Ishikawa (cell line): Measurements from ENCODE around the gene RSBN1L.

Experiments used
- CEBPB ChIP-seq: IDR thresholded peaks from 2 replicates; pipeline ENCODE4 v1.6.1; 2012
- CREB1 ChIP-seq: IDR thresholded peaks from 2 replicates; pipeline ENCODE4 v1.6.1; 2012; ENCODE audit warnings: low read depth
- EGR1 ChIP-seq: IDR thresholded peaks from 2 replicates; pipeline ENCODE4 v1.6.1; 2012
- EP300 ChIP-seq: IDR thresholded peaks from 2 replicates; pipeline ENCODE4 v1.6.1; 2012; ENCODE audit warnings: borderline replicate concordance
- FOXM1 ChIP-seq: IDR thresholded peaks from 2 replicates; pipeline ENCODE4 v1.6.1; 2012; ENCODE audit warnings: low read depth, borderline replicate concordance
- NFIC ChIP-seq: IDR thresholded peaks from 2 replicates; pipeline ENCODE4 v1.6.1; 2012
- RAD21 ChIP-seq: IDR thresholded peaks from 2 replicates; pipeline ENCODE4 v1.6.1; 2012; ENCODE audit warnings: low read depth
- TAF1 ChIP-seq: IDR thresholded peaks from 2 replicates; pipeline ENCODE4 v1.6.1; 2012; ENCODE audit warnings: low read depth, mild to moderate bottlenecking
- TCF12 ChIP-seq: IDR thresholded peaks from 2 replicates; pipeline ENCODE4 v1.6.1; 2012; ENCODE audit warnings: low read depth
- TEAD4 ChIP-seq: IDR thresholded peaks from 2 replicates; pipeline ENCODE4 v1.6.1; 2012
- USF1 ChIP-seq: IDR thresholded peaks from 2 replicates; pipeline ENCODE4 v1.6.1; 2012
- YY1 ChIP-seq: IDR thresholded peaks from 2 replicates; pipeline ENCODE4 v1.6.1; 2012; ENCODE audit warnings: low read depth
- ZBTB7A ChIP-seq: IDR thresholded peaks from 2 replicates; pipeline ENCODE4 v1.6.1; 2012; ENCODE audit warnings: low read depth
- TF ChIP-seq, protein P1 (sequence below): IDR thresholded peaks from 2 replicates; pipeline ENCODE4 v1.6.1; 2012; ENCODE audit warnings: low read depth, mild to moderate bottlenecking
- TF ChIP-seq, protein P2 (sequence below): IDR thresholded peaks from 2 replicates; pipeline ENCODE4 v1.6.1; 2012

Gene RSBN1L

GRCh38 chr7:77714195-77714594, 17.9 kb downstream of the RSBN1L start:
- TF ChIP-seq FOXM1 (no peak), TAF1 (no peak), RAD21 (no peak), CREB1 (no peak), NFIC (no peak), ZBTB7A (no peak), USF1 (no peak), EGR1 (no peak), TEAD4 (no peak), CEBPB (no peak), YY1 (no peak), TCF12 (no peak), EP300 (no peak)
- TF ChIP-seq, protein P1, sequence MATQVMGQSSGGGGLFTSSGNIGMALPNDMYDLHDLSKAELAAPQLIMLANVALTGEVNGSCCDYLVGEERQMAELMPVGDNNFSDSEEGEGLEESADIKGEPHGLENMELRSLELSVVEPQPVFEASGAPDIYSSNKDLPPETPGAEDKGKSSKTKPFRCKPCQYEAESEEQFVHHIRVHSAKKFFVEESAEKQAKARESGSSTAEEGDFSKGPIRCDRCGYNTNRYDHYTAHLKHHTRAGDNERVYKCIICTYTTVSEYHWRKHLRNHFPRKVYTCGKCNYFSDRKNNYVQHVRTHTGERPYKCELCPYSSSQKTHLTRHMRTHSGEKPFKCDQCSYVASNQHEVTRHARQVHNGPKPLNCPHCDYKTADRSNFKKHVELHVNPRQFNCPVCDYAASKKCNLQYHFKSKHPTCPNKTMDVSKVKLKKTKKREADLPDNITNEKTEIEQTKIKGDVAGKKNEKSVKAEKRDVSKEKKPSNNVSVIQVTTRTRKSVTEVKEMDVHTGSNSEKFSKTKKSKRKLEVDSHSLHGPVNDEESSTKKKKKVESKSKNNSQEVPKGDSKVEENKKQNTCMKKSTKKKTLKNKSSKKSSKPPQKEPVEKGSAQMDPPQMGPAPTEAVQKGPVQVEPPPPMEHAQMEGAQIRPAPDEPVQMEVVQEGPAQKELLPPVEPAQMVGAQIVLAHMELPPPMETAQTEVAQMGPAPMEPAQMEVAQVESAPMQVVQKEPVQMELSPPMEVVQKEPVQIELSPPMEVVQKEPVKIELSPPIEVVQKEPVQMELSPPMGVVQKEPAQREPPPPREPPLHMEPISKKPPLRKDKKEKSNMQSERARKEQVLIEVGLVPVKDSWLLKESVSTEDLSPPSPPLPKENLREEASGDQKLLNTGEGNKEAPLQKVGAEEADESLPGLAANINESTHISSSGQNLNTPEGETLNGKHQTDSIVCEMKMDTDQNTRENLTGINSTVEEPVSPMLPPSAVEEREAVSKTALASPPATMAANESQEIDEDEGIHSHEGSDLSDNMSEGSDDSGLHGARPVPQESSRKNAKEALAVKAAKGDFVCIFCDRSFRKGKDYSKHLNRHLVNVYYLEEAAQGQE = no peak
- TF ChIP-seq, protein P2, sequence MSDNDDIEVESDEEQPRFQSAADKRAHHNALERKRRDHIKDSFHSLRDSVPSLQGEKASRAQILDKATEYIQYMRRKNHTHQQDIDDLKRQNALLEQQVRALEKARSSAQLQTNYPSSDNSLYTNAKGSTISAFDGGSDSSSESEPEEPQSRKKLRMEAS = no peak

DNA sequence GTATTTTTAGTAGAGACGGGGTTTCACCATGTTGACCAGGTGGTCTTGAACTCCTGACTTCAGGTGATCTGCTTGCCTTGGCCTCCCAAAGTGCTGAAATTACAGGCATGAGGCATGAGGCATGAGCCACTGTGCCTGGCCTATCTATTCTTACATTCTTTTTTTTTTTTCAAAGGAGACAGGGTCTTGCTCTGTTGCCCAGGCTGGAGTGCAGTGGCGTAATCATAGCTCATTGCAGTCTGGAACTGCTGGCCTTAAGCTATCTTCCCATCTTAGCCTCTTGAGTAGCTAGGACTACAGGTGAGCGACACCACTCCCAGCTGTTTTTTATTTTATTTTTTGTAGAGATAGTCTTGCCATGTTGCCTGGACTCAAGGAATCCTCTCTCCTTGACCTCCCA, 20.5 kb downstream of the RSBN1L start:
- no peak for TF ChIP-seq NFIC
- no peak for TF ChIP-seq TEAD4
- no peak for TF ChIP-seq EGR1
- TF ChIP-seq, protein P1 = no peak
- TF ChIP-seq FOXM1 = no peak
- no peak for TF ChIP-seq CREB1
- no peak for TF ChIP-seq RAD21

- no peak for TF ChIP-seq YY1
- TF ChIP-seq ZBTB7A = no peak
- TF ChIP-seq, protein P1 = no peak
- TF ChIP-seq EGR1 = no peak
- no peak for TF ChIP-seq EP300
- TF ChIP-seq NFIC = no peak
- TF ChIP-seq, protein P2 = no peak
- TF ChIP-seq TAF1 = no peak
- no peak for TF ChIP-seq CREB1
Observed at GRCh38 chr7:77727527-77727926, 31.3 kb downstream of the RSBN1L start.

- no peak for TF ChIP-seq YY1
- TF ChIP-seq, protein P2 = no peak
- no peak for TF ChIP-seq FOXM1
- TF ChIP-seq NFIC = no peak
Observed at GRCh38 chr7:77727936-77728701, 31.9 kb downstream of the RSBN1L start.
